Smooth muscle cell (in vitro differentiated cells): ENCODE measurements around the gene SETBP1. TPM values are rescaled to one million over a fixed set of nuclear protein-coding genes. Genes with fewer than 3 reads are reported as not detected.

Source experiments
- DNase-seq: peaks from one replicate; lab custom pipeline; 2025; ENCODE audit not compliant: unreplicated experiment; lab: John Stamatoyannopoulos, UW
- H2AFZ ChIP-seq: fragments of 200-600 bp; sonication (generic); 2 replicates; pipeline ENCODE4 v1.6.0; 2016; ENCODE audit warnings: antibody characterized with exemption, low read depth, mild to moderate bottlenecking
- H3F3A ChIP-seq: fragments of 200-600 bp; sonication (generic); 2 replicates; pipeline ENCODE4 v1.6.0; 2017; ENCODE audit warnings: antibody characterized with exemption, low read depth
- H3K27ac ChIP-seq: fragments of 200-600 bp; sonication (generic); 2 replicates; pipeline ENCODE4 v1.5.1; 2016; ENCODE audit warnings: low read depth, mild to moderate bottlenecking
- H3K27me3 ChIP-seq: fragments of 200-600 bp; sonication (generic); 2 replicates; pipeline ENCODE4 v1.6.1; 2016; ENCODE audit warnings: low read depth, mild to moderate bottlenecking
- H3K36me3 ChIP-seq: fragments of 200-600 bp; sonication (generic); 2 replicates; pipeline ENCODE4 v1.5.1; 2016; ENCODE audit warnings: low read depth
- H3K4me1 ChIP-seq: fragments of 200-600 bp; sonication (generic); 2 replicates; pipeline ENCODE4 v1.5.1; 2016; ENCODE audit warnings: low read depth
- H3K4me2 ChIP-seq: fragments of 200-600 bp; sonication (generic); 2 replicates; pipeline ENCODE4 v1.6.0; 2016; ENCODE audit warnings: mild to moderate bottlenecking
- H3K4me3 ChIP-seq: fragments of 200-600 bp; sonication (generic); 2 replicates; pipeline ENCODE4 v1.5.1; 2016; ENCODE audit warnings: mild to moderate bottlenecking
- H3K79me2 ChIP-seq: fragments of 200-600 bp; sonication (generic); 2 replicates; pipeline ENCODE4 v1.6.0; 2016; ENCODE audit warnings: low read depth, mild to moderate bottlenecking
- H3K9ac ChIP-seq: fragments of 200-600 bp; sonication (generic); 2 replicates; pipeline ENCODE4 v1.6.0; 2016; ENCODE audit warnings: low read depth
- H3K9me3 ChIP-seq: fragments of 200-600 bp; sonication (generic); replicated peaks from 2 replicates; pipeline ENCODE4 v1.5.1; 2016; ENCODE audit warnings: low read depth
- H4K20me1 ChIP-seq: fragments of 200-600 bp; sonication (generic); 2 replicates; pipeline ENCODE4 v1.6.0; 2016; ENCODE audit warnings: low read depth
- WGBS: methylation state at CpG from one replicate; pipeline ENCODE4 v1.1.7; 2016; ENCODE audit warnings: low lambda C conversion rate; 5-methylcytosine and 5-hydroxymethylcytosine counted together
- polyA plus RNA-seq: library from polyadenylated mRNA; unstranded; fragments of >200 nt; fragmentation: Nextera tagmentation; extraction: Ambion mirVana; gene quantifications from 2 replicates; pipeline ENCODE4 v1.2.1, GENCODE V29; 2016
- total RNA-seq: library from RNA; depleted of rRNA; stranded (reverse); fragments of >200 nt; gene quantifications from 2 replicates; pipeline ENCODE4 v1.2.3, GENCODE V29; 2014
- TF ChIP-seq, protein P1 (sequence below): fragments of 200-600 bp; sonication (generic); IDR thresholded peaks from 2 replicates; pipeline ENCODE4 v1.5.1; 2017; ENCODE audit warnings: borderline replicate concordance, mild to moderate bottlenecking, antibody characterized with exemption; ENCODE audit not compliant: insufficient read depth, poor library complexity, severe bottlenecking

SETBP1 gene
- total and polyA plus RNA-seq, 2 experiments from 2014 or later, result 6.1 to 17.7 TPM

GRCh38 chr18:44744161-44745121 is 63.8 kb downstream of the SETBP1 start:
- H3K36me3 ChIP-seq, result no peaks in the 10 kb centered on the region
- H3K27ac ChIP-seq, result no peak overlapping the region
- H3K9me3 ChIP-seq, result no peaks in the 10 kb centered on the region
- peaks cover 16% of the 10 kb centered on the region for H3K4me1 ChIP-seq
- H4K20me1 ChIP-seq, result peaks cover 41% of the 10 kb centered on the region
- TF ChIP-seq, protein P1, sequence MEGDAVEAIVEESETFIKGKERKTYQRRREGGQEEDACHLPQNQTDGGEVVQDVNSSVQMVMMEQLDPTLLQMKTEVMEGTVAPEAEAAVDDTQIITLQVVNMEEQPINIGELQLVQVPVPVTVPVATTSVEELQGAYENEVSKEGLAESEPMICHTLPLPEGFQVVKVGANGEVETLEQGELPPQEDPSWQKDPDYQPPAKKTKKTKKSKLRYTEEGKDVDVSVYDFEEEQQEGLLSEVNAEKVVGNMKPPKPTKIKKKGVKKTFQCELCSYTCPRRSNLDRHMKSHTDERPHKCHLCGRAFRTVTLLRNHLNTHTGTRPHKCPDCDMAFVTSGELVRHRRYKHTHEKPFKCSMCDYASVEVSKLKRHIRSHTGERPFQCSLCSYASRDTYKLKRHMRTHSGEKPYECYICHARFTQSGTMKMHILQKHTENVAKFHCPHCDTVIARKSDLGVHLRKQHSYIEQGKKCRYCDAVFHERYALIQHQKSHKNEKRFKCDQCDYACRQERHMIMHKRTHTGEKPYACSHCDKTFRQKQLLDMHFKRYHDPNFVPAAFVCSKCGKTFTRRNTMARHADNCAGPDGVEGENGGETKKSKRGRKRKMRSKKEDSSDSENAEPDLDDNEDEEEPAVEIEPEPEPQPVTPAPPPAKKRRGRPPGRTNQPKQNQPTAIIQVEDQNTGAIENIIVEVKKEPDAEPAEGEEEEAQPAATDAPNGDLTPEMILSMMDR, result no peak
- 59% methylated on average over 50 of the region's 50 CpGs for WGBS
- no peaks in the 10 kb centered on the region for H3F3A ChIP-seq
- H3K4me3 ChIP-seq, result no peak overlapping the region
- H3K27me3 ChIP-seq, result no peaks in the 10 kb centered on the region
- no peak overlapping the region for H2AFZ ChIP-seq
- no peak overlapping the region for H3K9ac ChIP-seq
- no peak for DNase-seq
- H3K4me2 ChIP-seq, result peak overlapping the region; percentile 28
- peaks cover 47% of the 10 kb centered on the region for H3K79me2 ChIP-seq

DNA sequence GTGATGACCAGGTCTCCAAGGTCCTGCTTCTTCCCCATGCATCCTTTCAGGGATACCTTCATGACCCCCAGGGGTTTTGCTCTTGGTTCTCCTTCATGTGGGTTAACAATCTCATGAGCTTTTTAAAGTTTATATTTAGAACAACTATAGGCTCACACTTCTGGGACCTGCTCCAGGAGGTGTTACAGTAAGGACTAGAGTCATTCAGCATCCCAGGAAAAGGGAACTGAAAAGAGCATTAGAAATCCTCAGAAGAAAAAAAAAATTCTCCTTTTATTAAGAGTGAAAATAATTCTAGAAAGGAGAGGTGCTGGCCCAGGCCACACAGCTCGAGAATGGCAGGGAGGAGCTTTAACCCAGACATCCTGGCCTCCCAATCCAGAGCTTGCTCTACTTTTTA is 66.5 kb downstream of the SETBP1 start:
- TF ChIP-seq, protein P1, result no peak
- Histone ChIP-seq H3K4me2 (no peak overlapping the region), H3K9me3 (no peaks in the 10 kb centered on the region), H3K27me3 (no peaks in the 10 kb centered on the region), H3K27ac (no peak overlapping the region), H4K20me1 (peaks cover 41% of the 10 kb centered on the region), H3K36me3 (no peaks in the 10 kb centered on the region), H3K9ac (no peak overlapping the region), H3K4me3 (no peak overlapping the region), H3K4me1 (peaks cover 13% of the 10 kb centered on the region), H3K79me2 (peaks cover 42% of the 10 kb centered on the region), H2AFZ (no peak overlapping the region), H3F3A (no peaks in the 10 kb centered on the region)
- no peak for DNase-seq
- 46% methylated on average over 1 of the region's 1 CpG for WGBS

DNA sequence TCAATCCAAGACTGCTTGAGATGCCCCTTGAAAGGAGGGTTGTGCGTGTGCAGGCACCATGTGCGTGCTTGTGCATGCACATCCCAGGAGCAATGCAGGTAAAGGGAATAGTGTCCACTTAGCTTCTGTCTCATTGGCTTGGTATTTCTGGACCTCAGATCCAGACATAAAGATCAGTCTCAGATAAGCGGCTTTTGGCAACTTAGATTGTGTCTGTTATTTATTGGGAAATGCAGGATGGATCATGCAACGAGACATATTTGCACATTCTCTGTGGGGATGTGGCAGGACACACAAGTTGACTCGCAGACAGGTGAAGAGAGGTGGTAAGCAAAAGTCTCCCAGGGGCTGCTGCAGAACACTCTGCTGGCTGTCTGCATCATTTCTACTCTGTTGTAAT is 67.9 kb downstream of the SETBP1 start:
- Histone ChIP-seq H3K4me1 (peaks cover 7% of the 10 kb centered on the region), H3K36me3 (no peaks in the 10 kb centered on the region), H3K79me2 (peaks cover 45% of the 10 kb centered on the region), H3K9me3 (no peaks in the 10 kb centered on the region), H3F3A (no peaks in the 10 kb centered on the region), H4K20me1 (peaks cover 47% of the 10 kb centered on the region), H3K27me3 (no peaks in the 10 kb centered on the region), H2AFZ (no peak overlapping the region), H3K4me3 (no peak overlapping the region), H3K27ac (no peak overlapping the region), H3K9ac (no peak overlapping the region), H3K4me2 (no peak overlapping the region)
- WGBS, result 66% methylated on average over 5 of the region's 5 CpGs
- DNase-seq, result no peak
- TF ChIP-seq, protein P1, result no peak
